GOT3 (cell line): Measurements from ENCODE around the gene WDFY4.

ENCODE experiments used
- DNase-seq: peaks from one replicate; lab custom pipeline; 2025; ENCODE audit warnings: mixed read lengths; lab: John Stamatoyannopoulos, UW

Gene WDFY4

DNA sequence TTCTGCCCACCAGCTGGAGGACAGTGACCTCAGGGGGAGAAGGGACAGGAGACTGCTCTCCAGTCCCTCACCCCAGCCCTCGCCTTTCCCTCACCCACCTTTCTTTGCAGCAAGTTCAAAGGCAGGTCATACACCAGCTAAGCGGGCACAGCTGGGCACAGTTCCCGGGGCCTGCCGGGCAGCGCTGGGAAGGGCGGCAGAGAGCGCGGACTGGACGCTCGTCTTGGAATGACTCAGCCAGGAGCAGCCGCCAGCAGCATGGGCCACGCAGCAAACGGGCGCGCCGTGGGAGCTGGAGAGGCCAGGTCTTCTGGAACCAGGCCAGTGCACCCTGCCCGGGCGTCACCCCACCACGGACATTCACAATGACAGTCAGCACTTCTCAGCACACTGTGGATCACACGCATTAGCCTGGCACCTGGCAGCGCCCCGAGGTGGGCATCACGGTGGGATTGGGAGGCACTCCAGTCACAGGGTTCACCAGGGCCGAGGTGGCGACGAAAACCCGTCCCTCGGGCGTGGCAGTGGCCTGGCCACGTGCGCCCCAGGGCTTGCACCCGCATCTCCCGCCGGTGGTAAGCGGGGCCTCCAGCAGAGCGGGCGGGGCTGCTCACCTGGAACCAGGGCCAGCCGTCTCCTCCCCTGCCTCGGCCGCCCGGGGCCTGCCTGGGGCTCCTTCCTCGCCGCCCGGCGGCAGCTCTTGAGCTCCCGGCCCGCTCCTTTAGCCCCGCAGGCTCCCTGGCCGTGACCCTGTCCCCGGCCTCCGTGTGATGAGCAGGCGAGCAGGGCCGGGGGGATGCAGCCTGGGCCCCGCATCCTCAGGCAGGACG lies 29.0 kb upstream of the WDFY4 start:
- DNase-seq: peak; percentile 79

- peak; percentile 80 for DNase-seq
These were observed 28.3 kb upstream of the WDFY4 start for GRCh38 chr10:48656241-48656913.

DNA sequence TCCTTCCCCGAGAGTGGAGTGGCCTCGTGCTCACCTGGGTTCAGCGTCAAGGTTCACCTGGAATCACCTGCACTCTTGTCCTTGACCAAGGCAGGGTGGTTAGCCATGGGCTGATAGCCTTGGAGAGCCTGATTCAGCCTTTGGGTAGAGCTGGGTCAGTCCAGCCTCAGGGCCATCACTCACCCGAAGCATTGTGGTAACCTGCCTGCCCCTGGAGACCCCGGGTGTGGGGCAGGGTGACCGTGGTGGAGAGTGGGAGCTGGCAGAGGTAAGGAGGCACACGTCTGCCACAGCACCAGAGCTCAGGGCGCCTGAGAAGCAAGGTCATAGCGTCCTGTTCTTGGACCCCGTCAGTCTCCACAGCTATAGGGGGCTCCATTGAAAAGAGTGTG lies 27.8 kb upstream of the WDFY4 start:
- no peak for DNase-seq

- no peak for DNase-seq
These were observed 27.3 kb upstream of the WDFY4 start for GRCh38 chr10:48657416-48657815.

DNA sequence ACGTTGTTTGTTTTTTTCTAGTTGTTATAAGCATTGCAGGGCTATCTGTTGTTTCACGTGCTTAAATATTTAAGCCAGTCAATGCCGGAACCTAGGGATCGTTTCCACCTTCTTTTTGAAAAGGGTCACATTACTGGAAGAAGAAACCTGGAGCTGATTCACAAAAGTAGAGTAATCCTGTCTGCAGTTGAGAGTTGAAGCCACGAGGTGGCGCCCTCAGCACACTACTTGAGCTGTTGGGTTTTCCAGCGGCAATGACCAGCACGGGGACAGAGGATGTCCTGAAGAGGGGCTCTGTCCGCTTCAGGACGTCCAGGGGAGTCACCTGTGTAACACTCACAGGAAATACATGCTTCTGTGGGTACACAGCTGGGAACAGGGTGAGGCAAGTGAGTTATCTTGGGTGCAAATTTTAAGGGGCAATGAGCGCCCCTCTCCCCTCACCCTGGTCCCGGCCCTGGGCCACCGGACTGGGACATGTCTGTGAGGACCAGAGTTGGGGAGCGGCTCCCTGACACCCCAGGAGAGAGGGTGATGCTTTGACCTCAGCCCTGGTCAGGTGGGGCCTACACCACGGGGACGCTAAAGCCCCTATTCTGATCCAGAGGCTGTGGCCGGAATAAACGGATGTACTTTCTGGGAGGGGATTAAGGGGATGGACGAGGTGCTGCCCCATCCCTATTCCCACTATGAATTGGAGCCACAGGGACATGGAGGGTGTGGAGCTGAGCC lies 26.3 kb upstream of the WDFY4 start:
- DNase-seq: no peak

DNA sequence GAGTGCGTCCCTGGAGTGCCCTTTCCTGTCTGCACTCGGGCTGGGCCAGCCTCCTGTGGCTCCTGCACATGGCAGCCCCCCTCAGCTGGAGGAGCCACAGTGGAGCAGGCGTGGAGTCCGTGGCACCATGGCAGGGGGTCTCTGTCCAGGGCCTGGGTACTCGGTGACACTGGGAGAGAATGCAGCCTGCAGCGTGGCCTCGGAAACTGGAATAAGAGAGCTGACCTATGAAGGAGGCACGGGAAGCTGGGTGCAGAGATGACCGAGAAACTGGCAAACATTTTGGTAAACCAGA lies 25.8 kb upstream of the WDFY4 start:
- no peak for DNase-seq

DNA sequence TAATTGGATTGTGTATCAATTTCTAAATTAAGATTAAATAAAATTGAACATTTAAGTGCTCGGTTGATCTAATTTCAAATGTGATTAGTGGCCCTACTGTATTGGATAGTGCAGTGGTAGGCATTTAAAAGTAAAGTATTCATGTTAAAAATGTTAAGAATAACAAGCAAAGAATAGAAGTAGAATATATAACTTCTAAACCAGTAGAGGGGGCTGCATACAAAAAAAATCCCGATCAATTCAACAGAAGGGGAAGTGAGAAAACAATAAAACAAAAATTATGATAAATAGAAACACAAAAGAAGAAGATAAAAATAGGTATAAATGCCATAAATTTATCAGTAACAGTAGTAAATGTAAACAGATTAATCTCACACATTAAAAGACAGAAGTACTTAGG lies 24.9 kb upstream of the WDFY4 start:
- no peak for DNase-seq

DNA sequence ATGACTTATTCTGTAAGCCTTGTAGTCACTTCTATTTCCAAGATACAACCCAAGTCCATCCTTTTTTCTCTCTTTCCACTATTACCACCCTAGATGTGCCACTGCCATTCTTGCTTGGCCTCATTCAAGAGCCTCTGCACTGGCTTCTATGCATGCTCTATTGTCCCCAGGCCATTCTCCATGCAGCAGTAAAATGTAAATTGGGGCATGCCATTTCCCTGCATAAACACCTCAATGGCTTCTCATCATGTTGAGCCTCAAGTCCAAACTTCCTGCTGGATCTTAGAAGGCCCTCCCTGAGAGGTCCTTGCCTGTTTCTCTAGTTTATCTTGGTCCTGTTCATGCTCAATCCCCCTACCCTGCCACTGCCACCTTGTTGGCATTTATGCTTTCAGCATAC lies 23.2 kb upstream of the WDFY4 start:
- no peak for DNase-seq

GRCh38 chr10:48667960-48668590 lies 16.6 kb upstream of the WDFY4 start:
- DNase-seq: no peak

GRCh38 chr10:48670978-48671913 lies 13.4 kb upstream of the WDFY4 start:
- DNase-seq: no peak

DNA sequence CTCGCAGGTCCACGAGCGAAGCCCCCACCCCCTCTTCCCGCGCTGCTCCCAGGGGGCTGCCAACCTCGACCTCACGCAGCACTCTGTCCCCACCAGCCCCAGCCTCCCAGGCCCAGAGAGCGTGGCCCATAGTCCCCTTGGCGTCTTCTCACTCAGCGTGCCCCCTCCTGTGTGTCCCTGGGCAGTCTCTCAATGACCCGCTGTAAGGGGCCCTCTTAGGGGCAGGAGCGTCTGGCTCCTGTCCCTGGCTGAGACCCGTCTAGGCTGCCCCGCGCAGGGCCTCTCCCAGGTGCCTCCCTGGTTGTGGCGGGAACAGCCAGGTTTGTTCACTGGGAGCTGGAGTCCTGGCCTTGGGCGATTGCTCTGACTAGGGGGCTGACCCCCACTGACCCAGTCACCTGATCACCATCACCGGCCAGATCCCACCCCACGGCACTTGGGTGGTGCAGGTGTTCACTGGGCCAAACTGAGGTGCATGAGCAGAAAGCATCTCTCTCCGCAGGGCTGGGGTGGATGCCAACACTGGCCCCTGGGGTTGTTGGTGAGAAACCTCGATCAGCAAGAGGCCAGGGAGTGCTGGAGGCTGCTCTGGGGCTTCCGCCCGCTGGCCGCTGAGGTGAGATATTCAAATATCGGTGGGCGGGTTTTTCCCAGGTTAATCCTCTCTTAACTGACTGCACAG lies 12.6 kb upstream of the WDFY4 start:
- DNase-seq: no peak

DNA sequence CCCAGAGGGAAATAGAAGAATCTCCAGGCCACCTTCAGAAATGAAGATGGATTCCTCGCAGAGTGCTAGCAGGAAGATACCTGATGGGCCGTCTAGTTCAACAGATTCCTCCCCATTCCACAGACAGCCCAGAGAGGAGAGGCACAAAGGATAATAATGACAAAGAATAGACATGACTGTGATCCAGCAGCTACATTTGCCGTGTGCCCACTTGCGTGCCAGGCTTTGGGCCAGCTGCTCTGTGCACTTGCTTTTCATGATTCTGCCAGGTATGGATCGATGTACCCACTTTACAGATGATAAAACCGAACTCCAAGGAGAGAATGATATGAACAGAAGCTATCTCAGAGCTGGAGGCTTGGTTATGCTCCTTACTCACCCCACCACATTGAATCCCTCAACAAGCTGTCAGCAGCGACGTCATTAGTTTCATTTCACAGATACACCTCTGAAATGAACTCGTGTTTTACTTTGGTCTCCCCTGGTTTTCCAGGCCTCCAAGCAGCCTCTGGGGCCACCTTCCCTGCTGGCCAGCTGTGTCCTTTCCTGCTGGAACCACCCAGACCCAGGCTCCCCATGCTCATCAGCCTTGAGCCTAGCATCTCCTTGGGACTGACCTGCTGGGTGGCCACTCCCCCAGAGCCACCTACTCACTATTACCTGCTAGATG lies 11.9 kb upstream of the WDFY4 start:
- DNase-seq: no peak

GRCh38 chr10:48677625-48678024 lies 7.0 kb upstream of the WDFY4 start:
- no peak for DNase-seq

- DNase-seq: no peak
These were observed 6.6 kb upstream of the WDFY4 start for GRCh38 chr10:48678041-48678440.

GRCh38 chr10:48681740-48682139 lies 2.9 kb upstream of the WDFY4 start:
- DNase-seq: no peak

GRCh38 chr10:48682265-48682664 lies 2.4 kb upstream of the WDFY4 start:
- no peak for DNase-seq

DNA sequence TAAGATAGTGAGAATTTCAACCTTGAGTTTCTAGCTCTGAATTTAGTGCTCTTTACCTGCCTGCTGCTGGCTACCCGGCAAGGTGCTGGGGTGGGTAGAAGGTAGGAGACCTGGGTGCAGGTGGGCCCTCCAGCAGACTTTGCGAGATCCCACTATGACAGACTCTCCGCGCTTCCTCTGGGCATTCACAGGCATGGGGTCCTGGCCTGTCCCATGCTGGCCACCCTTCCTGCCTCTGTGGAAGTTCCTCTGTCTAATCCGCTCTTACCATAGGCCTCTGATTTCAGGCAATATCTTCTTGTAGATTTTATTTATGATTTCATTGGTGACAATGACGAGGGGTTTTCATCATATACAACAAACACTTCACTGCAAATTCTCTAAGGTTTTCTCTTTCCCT lies 1.2 kb upstream of the WDFY4 start:
- no peak for DNase-seq

GRCh38 chr10:48683868-48684267 lies 805 bp upstream of the WDFY4 start:
- DNase-seq: no peak

GRCh38 chr10:48684463-48684791 lies 246 bp upstream of the WDFY4 start:
- DNase-seq: no peak

DNA sequence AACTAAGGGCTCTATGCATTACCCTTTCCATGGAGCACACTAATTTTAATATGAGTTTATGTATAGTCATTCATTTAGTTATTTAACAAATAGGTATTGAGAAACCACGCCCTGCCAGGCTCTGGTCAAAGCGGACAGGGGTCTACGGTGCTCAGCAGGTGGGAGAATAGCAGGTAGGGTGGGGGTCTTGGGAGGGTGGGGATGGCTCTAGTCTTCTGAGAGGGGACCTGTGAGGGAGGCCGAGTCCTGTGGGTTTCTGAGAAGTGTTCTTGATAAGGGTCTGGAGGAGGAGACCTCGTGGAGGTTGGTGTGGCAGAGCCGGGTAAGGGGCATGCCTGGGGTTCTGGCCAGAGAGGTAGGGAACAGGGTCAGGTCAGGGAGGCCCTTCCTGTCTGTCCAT lies 1.1 kb downstream of the WDFY4 start:
- DNase-seq: no peak
